Glutamatergic neuron (in vitro differentiated cells): ENCODE measurements around the gene LILRB1. TPM values are rescaled to one million over a fixed set of nuclear protein-coding genes. Genes with fewer than 3 reads are reported as not detected.

Source experiments
- DNase-seq: peaks from one replicate; pipeline ENCODE4 v3.0.0; 2022
- H3K27ac Mint-ChIP-seq: one replicate; pipeline ENCODE4 v1.8.0; 2020; ENCODE audit warnings: mild to moderate bottlenecking, mixed read lengths, inconsistent platforms; ENCODE audit not compliant: unreplicated experiment
- H3K27me3 Mint-ChIP-seq: one replicate; pipeline ENCODE4 v1.8.0; 2020; ENCODE audit warnings: mild to moderate bottlenecking, moderate library complexity, mixed read lengths, inconsistent platforms; ENCODE audit not compliant: unreplicated experiment
- H3K36me3 Mint-ChIP-seq: one replicate; pipeline ENCODE4 v1.8.0; 2020; ENCODE audit warnings: mild to moderate bottlenecking, mixed read lengths, inconsistent platforms; ENCODE audit not compliant: unreplicated experiment
- H3K4me1 Mint-ChIP-seq: one replicate; pipeline ENCODE4 v1.8.0; 2020; ENCODE audit warnings: mild to moderate bottlenecking, low read depth, mixed read lengths, inconsistent platforms; ENCODE audit not compliant: unreplicated experiment
- H3K4me3 Mint-ChIP-seq: one replicate; pipeline ENCODE4 v1.8.0; 2020; ENCODE audit warnings: mild to moderate bottlenecking, mixed read lengths, inconsistent platforms; ENCODE audit not compliant: unreplicated experiment
- H3K9me3 Mint-ChIP-seq: one replicate; pipeline ENCODE4 v1.8.0; 2020; ENCODE audit warnings: mild to moderate bottlenecking, moderate library complexity, mixed read lengths, inconsistent platforms; ENCODE audit not compliant: unreplicated experiment
- total RNA-seq: library from RNA; stranded (reverse); fragmentation: NEBNext Ultra II Directional; extraction: Animal tissue kit (Norgen Biotek cat#: 25700); gene quantifications from one replicate; pipeline ENCODE4 v1.2.1, GENCODE V29; 2021; ENCODE audit not compliant: unreplicated experiment
- TF ChIP-seq, protein P1 (sequence below): fragments of 200-600 bp; sonication (generic); IDR thresholded peaks from one replicate; pipeline ENCODE4 v1.5.0; 2021; ENCODE audit not compliant: partially characterized antibody, unreplicated experiment

Gene LILRB1
- total RNA-seq, 1 donor from 2014 or later, result 0.22 TPM

GRCh38 chr19:54608792-54609191, 21.5 kb upstream of the LILRB1 start:
- Mint-ChIP-seq H3K4me3 (no peak overlapping the region), H3K27me3 (peaks cover 8% of the 10 kb centered on the region), H3K36me3 (peaks cover 13% of the 10 kb centered on the region), H3K9me3 (peaks cover 11% of the 10 kb centered on the region), H3K27ac (no peak overlapping the region), H3K4me1 (no peaks in the 10 kb centered on the region)
- DNase-seq, result no peak
- TF ChIP-seq, protein P1, sequence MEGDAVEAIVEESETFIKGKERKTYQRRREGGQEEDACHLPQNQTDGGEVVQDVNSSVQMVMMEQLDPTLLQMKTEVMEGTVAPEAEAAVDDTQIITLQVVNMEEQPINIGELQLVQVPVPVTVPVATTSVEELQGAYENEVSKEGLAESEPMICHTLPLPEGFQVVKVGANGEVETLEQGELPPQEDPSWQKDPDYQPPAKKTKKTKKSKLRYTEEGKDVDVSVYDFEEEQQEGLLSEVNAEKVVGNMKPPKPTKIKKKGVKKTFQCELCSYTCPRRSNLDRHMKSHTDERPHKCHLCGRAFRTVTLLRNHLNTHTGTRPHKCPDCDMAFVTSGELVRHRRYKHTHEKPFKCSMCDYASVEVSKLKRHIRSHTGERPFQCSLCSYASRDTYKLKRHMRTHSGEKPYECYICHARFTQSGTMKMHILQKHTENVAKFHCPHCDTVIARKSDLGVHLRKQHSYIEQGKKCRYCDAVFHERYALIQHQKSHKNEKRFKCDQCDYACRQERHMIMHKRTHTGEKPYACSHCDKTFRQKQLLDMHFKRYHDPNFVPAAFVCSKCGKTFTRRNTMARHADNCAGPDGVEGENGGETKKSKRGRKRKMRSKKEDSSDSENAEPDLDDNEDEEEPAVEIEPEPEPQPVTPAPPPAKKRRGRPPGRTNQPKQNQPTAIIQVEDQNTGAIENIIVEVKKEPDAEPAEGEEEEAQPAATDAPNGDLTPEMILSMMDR, result no peak

DNA sequence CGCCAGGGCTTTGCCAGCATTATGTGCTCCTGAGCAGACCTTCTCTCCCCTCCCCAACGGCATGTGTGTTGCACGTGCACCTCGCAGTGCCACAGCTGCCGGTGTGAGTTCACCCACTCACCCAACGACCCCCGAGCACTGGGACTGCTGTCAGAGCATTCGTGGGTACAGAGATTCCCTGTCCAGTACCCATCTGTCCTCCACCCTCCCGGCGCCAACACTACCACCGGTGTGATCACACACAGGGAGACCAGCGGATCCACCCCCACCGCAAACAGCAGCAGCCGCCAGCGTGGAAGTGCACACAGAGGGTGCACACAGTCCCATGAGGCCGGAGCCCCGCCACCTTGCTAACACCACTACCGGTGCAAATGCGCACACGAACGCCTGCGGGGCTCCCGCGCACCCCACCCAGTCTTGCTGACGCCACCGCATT, 20.9 kb upstream of the LILRB1 start:
- Mint-ChIP-seq H3K9me3 (peaks cover 13% of the 10 kb centered on the region), H3K27me3 (peaks cover 8% of the 10 kb centered on the region), H3K36me3 (peaks cover 17% of the 10 kb centered on the region), H3K4me3 (no peak overlapping the region), H3K4me1 (no peaks in the 10 kb centered on the region), H3K27ac (no peak overlapping the region)
- TF ChIP-seq, protein P1, result no peak
- no peak for DNase-seq

DNA sequence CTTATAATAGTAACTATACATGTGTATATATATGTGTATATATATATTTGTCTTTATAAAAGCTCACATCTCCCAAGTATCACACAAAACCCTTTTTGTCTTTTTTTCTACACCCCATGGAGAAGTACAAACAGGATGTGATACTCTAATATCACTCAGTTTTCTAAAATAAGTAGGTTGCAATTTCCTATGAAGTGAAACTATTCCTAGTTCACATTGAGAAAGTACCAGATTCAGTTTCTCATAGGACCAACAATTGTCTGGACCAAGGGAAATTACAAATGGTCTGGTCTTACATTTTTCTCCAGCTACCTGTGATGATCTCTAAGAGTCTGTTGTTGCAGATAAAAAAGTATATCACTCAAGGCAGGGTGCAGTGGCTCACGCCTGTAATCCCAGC, 17.9 kb upstream of the LILRB1 start:
- Mint-ChIP-seq H3K4me1 (no peaks in the 10 kb centered on the region), H3K27ac (no peak overlapping the region), H3K9me3 (peaks cover 10% of the 10 kb centered on the region), H3K4me3 (no peak overlapping the region), H3K36me3 (peaks cover 21% of the 10 kb centered on the region), H3K27me3 (peaks cover 5% of the 10 kb centered on the region)
- no peak for DNase-seq
- TF ChIP-seq, protein P1, result no peak

GRCh38 chr19:54614726-54615125, 15.6 kb upstream of the LILRB1 start:
- no peak overlapping the region for H3K27ac Mint-ChIP-seq
- DNase-seq, result no peak
- peaks cover 6% of the 10 kb centered on the region for H3K9me3 Mint-ChIP-seq
- H3K27me3 Mint-ChIP-seq, result peaks cover under 1% of the 10 kb centered on the region
- no peak overlapping the region for H3K4me3 Mint-ChIP-seq
- H3K36me3 Mint-ChIP-seq, result peaks cover 23% of the 10 kb centered on the region
- TF ChIP-seq, protein P1, result no peak
- H3K4me1 Mint-ChIP-seq, result no peaks in the 10 kb centered on the region

GRCh38 chr19:54616057-54616456, 14.2 kb upstream of the LILRB1 start:
- TF ChIP-seq, protein P1, result no peak
- H3K4me3 Mint-ChIP-seq, result no peak overlapping the region
- peaks cover 23% of the 10 kb centered on the region for H3K36me3 Mint-ChIP-seq
- H3K9me3 Mint-ChIP-seq, result peaks cover 5% of the 10 kb centered on the region
- H3K27ac Mint-ChIP-seq, result no peak overlapping the region
- no peak for DNase-seq
- H3K4me1 Mint-ChIP-seq, result no peaks in the 10 kb centered on the region
- H3K27me3 Mint-ChIP-seq, result no peaks in the 10 kb centered on the region
